GM18909 (cell line): Measurements from ENCODE around the gene MSL1.

ENCODE experiments used
- ATAC-seq: cut with Tn5 transposase; IDR thresholded peaks from one replicate; pipeline ENCODE4 v1.9.1; 2021; ENCODE audit warnings: mild to moderate bottlenecking; ENCODE audit not compliant: unreplicated experiment, poor library complexity

MSL1 gene

DNA sequence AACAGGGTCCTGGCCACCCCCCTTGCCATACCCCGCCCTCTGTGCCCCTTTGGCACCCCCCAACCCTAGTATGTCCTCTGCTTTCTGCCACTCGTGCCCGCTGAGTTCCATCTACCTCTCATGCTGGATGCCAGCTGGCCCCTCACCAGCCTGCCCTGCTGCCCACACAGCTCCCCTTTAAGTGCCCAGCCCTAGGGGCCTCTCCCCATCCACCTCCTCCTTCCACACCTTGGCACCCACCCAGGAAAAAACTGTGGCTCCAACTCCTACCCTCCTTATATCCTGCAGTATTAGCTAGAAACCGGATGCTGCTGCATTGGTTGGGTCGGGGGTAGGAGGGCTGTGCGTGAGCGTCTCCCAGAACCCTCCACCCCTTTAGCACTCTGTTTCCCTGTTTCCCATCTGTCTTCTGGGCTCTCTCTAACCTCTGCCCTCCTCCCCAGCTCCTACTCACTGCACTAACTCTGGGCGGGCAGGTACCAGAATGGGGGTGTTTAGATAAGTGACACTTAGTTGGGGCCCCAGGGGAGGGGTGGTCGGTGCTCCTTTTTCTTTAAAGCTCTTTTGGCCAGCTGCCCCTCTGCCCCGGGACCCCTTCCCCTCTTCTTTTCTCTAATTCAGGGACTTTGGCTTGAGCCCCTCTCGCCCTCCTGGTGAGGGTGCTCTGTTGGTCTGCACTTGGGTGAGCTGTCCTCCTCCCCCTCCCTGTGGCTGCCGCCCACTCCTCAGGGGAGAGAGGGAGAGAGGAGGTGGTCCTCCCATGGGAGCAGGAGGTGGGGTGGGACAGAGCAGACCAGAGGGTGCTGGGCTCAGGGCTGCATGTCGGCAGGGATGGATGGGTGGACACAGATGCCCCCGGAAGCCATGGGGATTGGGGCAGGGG, 31.3 kb upstream of the MSL1 start:
- ATAC-seq = no peak

DNA sequence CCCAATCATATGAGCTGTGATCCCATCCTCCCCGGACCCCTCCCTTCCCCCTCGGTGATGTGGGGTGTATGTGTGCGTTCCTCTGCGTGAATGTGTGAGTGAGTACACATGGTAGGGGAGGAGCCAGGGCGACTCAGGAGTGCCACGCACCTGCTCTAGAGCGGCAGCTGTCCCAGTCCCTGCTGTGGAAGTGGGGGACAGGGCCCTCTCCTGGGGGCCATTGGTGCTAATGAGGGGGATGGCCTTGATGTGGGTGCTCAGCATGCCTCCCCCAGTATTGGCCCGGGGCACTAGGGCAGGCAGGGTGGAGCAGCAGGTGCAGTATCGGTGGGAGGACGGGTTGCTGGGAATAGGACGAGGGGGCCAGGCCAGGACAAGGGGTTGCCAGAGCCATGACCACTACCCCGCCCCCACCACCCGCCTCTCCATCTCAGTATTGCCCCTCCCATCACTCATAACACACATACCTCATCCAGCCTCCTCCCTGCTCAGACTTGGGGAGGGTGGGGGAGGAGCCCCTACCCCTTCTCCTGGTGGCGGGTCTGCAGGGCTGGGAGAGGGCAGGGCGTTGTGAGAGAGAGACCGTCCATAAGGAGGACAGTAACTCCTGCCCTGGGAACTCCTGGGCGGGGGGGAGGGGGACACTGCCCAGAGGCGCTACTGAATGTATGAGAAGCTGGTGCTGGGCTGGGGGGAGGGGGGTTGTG, 29.9 kb upstream of the MSL1 start:
- ATAC-seq = no peak

DNA sequence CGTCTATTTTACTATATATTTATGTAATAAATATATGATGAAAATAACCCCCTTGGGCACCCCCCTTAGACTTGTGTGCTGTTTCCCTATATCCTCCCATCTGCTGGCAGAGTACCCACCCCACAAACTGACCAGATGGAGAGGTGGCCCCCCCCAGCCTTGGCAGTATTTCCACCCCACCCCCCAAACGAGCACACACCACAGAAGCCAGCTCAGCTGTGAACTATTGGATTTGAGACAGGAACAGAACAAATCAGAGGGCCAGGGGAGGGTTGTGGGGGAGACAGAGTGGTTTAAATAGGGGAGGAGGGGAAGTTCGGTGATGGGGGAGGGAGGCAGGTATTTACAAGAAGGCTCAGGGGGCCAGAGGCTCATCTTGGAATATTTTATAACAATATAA, 29.2 kb upstream of the MSL1 start:
- ATAC-seq = no peak

DNA sequence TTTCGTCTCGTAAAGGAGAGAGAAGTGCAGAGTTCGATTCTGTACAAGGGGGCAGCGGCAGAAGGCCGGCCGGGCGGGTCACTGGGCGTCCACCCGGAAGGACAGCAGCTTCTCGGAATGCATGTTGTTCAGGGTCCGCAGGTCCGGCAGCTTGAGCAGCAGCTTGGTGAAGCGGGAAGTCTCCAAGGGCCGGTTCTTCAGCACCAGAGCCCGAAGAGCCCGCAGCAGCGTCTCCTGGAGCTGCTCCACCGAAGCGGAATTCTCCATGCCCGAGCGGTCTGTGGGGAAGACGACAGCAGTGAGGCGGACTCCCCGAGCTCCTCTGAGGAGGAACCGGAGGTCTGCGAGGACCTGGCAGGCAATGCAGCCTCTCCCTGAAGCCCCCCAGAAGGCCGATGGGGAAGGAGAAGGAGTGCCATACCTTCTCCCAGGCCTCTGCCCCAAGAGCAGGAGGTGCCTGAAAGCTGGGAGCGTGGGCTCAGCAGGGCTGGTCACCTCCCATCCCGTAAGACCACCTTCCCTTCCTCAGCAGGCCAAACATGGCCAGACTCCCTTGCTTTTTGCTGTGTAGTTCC, 28.7 kb upstream of the MSL1 start:
- no peak for ATAC-seq

DNA sequence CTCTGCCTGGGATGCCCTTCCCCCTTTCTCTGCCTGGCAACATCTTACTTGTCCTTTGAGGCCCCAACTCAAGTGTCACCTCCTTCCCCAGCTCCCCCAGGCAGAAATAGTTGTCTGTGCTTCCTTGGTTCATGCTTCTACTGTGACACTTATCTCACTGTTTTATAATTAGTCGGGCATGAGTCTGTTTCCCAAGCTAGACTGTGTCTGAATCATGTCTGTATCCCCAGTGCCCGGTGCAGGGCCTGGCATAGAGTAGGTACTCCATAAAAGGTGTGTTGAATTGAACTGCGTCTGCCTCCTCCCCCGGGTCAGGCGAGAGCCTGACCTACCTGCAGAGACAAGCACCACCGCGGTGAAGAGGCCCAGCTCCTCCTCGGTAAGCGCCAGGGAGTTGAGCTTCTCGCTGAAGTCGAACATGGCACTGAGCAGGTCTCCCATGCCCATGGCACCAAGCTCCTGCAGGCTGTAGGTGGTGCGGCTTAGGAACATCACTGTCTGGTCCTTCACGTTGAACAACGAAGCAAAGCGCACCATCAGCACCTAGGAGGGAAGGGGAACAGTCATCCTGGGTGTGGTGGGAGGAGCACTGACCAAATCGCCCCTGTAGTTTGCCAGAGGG, 28.1 kb upstream of the MSL1 start:
- no peak for ATAC-seq

DNA sequence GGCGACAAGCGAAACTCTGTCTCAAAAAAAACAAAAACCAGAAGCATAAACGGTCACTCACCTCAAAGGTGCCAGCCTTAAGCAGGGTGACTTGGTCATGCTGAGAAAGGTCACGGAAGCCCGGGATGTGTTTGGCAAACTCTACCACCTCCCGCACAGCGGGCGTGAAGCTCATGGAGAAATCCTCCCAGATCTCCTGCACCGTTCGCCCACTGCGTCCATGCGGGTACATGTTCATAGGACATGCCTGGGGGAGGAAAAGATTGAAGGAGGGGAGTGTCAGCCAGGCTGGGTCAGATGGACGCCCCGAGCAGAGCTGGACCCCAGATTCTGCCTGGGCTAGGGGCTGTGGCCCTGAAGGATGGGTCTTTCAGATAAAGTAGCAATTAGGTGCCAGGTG, 26.9 kb upstream of the MSL1 start:
- no peak for ATAC-seq

DNA sequence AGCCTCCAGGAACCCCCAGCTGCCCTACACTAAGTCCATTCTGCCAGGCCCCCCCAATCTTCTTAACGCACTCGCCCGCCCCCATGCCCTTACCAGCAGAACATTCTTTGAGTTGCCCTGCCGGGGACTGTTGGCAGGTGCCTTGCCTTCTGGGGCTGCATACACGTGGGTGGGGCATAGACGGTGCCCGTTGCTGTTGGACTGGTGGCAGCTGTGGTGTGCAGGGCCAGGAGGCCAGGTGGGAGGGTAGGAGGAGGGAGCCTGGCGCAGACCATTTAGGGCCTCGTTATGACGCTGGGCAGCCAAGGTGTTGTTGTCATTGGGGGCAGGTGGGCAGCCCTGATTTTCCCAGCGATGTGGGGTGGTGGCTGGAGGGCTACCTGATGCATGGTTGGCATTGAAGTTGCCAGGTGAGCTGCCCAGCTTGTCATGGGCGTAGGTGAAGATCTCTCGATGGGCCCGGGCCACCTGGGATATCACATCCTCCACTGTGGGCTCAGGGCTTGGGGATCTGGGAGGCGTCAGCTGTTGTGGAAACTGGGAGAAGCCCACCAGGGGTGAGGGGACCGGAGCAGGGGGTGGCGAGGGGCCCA, 26.3 kb upstream of the MSL1 start:
- no peak for ATAC-seq

DNA sequence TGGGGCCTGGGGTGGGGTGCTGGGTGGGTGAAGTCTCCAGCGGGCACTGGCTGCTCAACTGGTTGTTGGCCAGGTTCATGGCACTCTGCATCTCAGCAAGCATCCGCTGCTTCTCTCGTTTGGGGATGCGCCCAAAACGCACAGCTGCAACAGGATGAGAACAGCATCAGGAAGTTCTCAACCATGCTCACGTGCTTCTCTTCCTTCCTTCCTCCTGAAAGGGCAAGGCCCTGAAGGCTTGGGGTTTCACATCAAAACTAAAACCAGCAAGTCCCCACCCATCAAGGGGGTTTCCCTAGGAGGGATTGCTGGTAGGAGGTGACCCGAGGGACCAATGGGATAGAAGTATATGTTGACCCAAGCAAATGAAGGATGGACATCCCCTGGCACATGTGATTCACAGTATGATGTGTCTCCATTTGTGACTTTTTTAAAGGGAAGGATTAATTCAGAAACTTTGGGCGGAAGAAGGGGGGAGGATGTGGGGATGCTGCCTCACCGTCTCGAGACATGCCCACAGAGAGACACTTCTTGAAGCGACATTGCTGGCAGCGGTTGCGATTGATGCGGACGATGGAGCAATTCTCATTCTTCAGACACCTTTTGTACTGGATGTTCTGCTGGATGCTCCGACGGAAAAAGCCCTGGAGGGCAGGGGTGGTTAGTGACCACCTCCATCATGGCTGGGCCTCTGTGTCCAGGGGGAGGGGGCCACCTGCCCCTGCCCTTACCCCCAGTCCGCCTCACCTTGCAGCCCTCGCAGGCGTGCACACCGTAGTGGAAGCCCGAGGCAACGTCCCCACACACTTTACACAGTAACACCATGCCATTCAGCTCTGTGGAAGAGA, 25.6 kb upstream of the MSL1 start:
- ATAC-seq = peak; percentile 50

DNA sequence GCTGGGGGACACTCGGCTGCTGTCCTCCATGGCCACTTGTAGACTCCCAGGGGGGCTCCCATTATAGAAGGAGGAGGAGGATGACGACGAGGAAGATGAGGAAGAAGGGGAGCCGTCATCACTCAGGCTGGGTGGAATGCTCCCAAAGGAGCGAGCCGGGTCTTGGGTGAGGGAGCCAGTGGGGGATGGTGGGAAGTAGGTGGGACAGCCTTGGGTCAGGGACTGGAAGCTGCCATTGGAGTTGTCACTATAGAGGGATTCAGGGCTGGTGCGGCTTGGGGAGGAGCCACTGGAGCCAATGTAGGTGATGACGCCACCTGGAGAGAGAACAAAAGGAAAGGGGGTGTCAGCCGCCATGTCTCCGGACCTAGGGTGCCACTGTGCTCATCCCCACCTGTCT, 24.7 kb upstream of the MSL1 start:
- ATAC-seq = no peak

DNA sequence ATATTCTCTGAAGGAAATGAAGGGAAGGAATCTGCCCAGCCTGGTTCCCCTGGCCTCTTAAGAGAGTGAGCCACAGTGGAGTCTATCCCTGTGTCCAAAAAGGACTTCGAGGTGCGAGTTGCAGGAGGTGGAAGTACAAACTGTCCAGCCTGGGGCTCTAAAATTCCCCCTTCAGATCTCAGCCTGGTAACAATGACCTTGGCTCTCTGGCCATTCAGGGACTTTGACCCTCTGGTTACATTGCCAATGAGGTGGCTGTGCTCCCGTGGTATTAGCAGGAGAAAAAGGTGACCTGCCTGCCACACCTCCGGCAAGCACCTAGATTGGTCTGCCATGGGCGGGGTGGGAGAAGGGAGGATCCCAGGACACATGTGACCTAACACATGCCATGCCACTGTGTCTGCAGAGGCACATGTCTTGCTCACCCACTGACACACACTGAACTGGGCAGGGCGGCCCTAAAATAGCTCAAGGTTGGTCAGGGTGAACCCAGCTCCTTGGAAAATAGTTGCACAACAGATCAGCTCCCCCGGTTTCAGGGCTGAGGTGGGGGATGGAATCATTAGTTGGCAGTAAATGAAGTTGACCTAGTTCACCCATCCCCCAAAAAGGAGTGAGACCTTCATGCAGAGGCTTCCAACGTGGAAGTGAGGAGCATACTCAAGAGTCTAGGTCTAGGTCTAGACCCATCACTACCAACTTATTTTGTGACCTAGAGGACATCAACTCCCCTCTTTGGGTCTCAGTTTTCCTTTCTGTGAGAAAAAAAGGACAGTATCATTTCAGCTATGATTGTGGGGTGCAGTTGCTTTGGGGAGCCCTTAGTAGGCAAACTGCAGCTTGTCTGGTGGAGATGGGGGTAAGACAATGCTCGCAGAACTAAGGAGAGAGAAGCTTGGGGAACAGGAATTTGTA, 23.6 kb upstream of the MSL1 start:
- no peak for ATAC-seq

DNA sequence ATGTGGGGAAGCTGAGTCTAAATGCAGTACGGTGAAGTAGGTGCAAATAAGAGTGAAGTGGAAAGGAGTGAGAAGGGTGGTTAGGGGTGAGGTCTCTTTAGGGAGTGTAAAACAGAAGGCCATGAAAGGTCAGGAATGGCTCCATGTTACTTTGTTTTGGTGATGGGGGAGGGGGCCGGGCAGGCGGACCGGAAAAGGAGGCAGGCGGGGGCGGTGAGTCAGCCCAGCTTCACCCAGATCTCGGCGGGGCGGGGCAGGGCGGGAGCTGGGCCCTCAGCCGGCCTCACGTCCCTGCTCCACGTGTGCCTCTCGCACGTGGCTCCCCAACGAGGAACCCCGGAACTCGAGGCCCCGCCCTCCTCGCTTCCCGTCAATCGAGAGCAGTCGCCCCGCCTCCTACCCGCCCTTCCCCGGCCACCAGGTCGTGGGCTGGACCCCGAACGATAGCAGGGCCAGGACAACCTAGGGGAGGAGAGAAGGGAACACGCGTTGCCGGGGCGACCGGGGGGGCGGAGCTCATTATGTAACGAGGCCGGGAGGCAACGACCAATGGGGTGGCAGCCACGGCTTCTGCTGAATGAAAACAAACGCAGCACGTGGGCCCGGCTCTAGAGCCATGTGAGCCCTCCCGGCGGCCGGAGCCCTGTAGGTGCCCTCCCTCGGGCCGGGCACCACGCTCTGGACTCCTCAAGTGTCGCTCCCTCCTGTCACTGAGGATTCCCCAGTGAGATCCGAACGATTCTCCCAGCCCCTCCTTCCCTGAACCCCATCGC, 22.7 kb upstream of the MSL1 start:
- ATAC-seq = peak; percentile 66

DNA sequence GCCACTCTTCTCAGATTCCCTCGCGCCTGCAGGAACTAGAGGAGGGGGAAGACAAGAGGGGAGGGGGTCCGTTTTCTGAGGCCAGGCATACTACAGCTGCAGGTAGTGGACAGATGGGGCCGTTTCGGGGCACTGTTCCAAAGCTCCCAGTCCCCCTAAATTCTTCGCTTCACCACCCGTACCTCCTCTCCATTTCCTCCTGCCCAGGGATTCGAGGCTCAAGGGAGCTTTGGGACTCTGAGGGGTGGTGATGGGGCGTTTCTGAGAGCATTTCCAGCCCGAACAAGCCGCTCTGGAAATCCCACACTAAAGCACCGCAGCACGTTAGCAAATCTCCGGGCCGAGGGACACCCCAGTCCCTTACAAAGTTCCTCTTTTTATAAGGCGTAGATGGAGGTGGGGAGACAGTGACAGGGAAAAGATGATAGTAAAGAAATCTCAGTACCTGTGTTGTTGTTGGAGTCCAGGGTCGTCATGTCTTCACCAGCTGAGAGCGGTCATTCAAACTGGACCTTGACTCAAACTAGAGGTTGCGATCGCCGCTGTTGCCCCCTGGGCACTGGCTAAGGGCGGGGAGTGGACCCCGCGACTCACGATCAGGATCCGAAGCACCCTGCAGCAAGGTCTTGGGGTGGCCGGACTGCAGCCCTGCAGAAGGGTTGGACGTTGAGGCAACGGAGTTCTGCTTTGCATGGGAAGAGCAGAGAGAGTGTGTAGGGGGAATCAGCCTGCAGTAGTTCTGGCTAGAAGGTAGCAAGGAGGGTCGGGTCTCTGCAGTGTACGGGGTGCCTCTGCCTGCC, 22.0 kb upstream of the MSL1 start:
- peak; percentile 0 for ATAC-seq

DNA sequence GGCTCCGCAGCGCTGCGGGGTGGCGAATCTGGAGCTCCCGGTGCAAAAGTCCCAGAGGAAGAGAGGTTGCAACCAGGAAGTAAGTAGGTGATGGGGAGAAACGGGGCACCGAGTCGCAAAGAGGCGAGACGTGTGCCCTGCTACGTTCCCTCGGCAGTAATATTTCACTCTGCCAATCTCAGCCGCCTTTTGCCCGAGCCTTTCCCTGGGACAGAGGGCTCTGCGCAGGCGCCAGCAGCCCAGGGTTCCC, 21.4 kb upstream of the MSL1 start, which contains the start of gene NR1D1:
Gene NR1D1, minus strand, starts transcription at position 171 of the 250 bp plus-strand sequence. CDS start 495 bp downstream, outside the sequence.
- no peak for ATAC-seq

DNA sequence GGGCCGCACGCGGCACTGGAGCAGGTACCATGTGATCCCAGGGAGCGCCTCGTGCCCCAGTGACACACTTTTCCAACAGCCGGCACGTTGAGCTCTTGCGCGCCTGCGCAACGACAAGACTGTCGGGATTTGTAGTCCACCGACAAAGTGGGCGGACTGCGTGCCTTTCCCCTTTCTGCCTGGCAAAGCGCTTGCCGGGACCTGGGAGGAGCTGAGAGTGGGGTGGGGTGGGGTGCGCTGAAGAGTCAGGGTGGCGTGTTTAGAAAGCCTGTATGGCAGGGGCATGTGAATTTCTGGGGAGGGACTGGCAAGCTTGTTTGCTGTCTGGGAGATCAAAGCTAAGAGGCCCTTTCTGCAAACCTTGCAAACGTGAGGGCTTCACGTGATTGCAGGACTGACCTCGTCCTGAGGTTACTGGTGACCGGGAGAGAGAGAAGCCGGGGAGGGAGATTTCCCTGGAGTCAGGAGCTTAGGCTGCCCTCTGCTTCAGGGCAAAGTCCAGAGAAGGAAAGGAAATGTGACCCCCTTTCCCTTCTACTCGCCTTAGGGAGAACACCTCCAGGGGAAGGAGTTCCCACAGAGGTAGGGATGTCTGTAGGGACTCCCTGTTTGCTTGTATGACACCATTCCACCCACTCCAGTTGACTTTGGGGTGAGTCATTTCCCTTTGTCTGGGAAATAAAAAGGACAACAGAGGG, 21.0 kb upstream of the MSL1 start:
- peak; percentile 29 for ATAC-seq

DNA sequence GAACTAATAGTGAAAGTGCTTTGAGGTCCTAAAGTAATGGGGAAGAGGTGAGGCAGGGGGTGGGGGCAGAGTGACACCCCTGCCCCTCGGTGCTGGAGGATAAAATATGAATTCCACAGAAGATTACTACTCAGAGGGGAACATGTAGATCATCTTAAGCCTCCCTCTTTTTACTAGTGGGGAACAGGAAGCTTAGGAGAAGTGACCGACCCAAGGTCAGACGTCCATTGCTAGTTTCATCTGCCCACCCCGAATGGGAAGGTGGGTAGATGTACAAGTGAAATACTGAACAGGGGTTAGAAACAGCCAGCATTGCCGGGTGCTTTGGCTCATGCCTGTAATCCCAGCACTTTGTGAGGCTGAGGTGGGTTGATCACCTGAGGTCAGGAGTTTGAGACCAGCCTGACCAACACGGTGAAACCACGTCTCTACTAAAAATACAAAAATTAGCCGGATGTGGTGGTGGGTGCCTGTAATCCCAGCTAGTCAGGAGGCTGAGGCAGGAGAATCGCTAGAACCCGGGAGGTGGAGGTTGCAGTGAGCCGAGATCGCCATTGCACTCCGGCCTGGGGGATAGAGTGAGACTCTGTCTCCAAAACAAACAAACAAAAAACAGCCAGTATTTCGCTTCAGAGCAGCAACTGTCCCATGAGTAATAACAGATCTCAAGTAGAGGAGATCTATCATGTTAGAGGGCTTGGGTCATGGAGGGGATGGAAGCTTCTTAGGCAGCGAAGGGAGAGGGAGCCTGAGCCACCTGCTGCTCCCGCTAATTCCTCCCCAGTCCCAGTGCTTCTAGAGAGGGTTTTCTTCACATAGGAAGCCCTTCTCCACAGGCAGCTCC, 20.2 kb upstream of the MSL1 start:
- no peak for ATAC-seq
